K562 (cell line): ENCODE measurements around the gene FASTK. TPM values are rescaled to one million over a fixed set of nuclear protein-coding genes. Genes with fewer than 3 reads are reported as not detected.
A peak's percentile ranks its signal among the peaks of the same experiment; 100 is the strongest.

Experiments
- BRCA1 ChIP-seq, 2 experiments: fragments of 450-650 bp in 1 of 2; sonication (generic) in 1 of 2; formaldehyde crosslinking in 1 of 2; IDR thresholded peaks; 2 replicates each; pipeline versions ENCODE4 v1.5.0 to v1.6.1; 2017 to 2020; ENCODE audit warnings: mild to moderate bottlenecking in 1 of 2, missing genetic modification reagents in 1 of 2
- CBX2 ChIP-seq: fragments of 200-600 bp; sonication (generic); IDR thresholded peaks from one replicate; pipeline ENCODE4 v1.6.1; 2012; ENCODE audit warnings: mild to moderate bottlenecking, low read length, inconsistent platforms; ENCODE audit not compliant: insufficient read depth, poor library complexity, severe bottlenecking
- DLX4 ChIP-seq: fragments of 250-450 bp; sonication (Bioruptor Pico); IDR thresholded peaks from 2 replicates; pipeline ENCODE4 v1.6.1; 2021; ENCODE audit warnings: mild to moderate bottlenecking
- FOXK2 ChIP-seq, 2 experiments: fragments of 450-650 bp; IDR thresholded peaks in 1 of 2; conservative IDR thresholded peaks in 1 of 2; 2 replicates each; pipeline ENCODE4 v1.6.1; 2016; ENCODE audit warnings: low read depth in 2 of 2, mild to moderate bottlenecking in 1 of 2
- MIER1 ChIP-seq: fragments of 450-650 bp; IDR thresholded peaks from 2 replicates; pipeline ENCODE4 v1.6.1; 2016; ENCODE audit warnings: antibody characterized with exemption, mild to moderate bottlenecking, low read depth
- PHB ChIP-seq: fragments of 250-450 bp; sonication (Bioruptor Pico); IDR thresholded peaks from 2 replicates; pipeline ENCODE4 v1.5.0; 2021
- SAP30 ChIP-seq: fragments of 200-600 bp; sonication (generic); IDR thresholded peaks from 2 replicates; pipeline ENCODE4 v1.6.1; 2012; ENCODE audit warnings: borderline replicate concordance, low read depth, mild to moderate bottlenecking, moderate library complexity, low read length, control low read depth, inconsistent platforms; ENCODE audit not compliant: insufficient read depth, poor library complexity, severe bottlenecking
- YY1 ChIP-seq, 3 experiments: IDR thresholded peaks; 2 replicates each; pipeline ENCODE4 v1.6.1; 2011; ENCODE audit warnings: low read length in 2 of 3, mild to moderate bottlenecking in 2 of 3, moderate library complexity in 2 of 3, borderline replicate concordance in 1 of 3, control low read depth in 1 of 3, low read depth in 1 of 3; ENCODE audit not compliant: insufficient read depth in 3 of 3, insufficient replicate concordance in 2 of 3, control insufficient read depth in 1 of 3, insufficient read length in 1 of 3; ENCODE audit errors: extremely low read depth in 1 of 3
- ZNF431 ChIP-seq: sonication (generic); formaldehyde crosslinking; IDR thresholded peaks from 2 replicates; pipeline ENCODE4 v1.8.0; 2022; ENCODE audit warnings: mild to moderate bottlenecking, missing genetic modification reagents
- ZNF551 ChIP-seq: fragments of 250-450 bp; sonication (Bioruptor Pico); IDR thresholded peaks from 2 replicates; pipeline ENCODE4 v1.5.0; 2021; ENCODE audit warnings: mild to moderate bottlenecking, moderate library complexity
- ZNF57 ChIP-seq: fragments of 450-650 bp; formaldehyde crosslinking; IDR thresholded peaks from 2 replicates; pipeline ENCODE4 v1.4.0; 2020; ENCODE audit warnings: mild to moderate bottlenecking, moderate library complexity
- polyA plus RNA-seq, 8 experiments: library from polyadenylated mRNA; depleted of rRNA in 4 of 8; stranded (reverse) in 5 of 8; unstranded in 3 of 8; fragments of >200 nt; fragmentation: Nextera tagmentation in 2 of 8; fragmentation: Illumina TruSeq in 1 of 8; extraction: Ambion mirVana in 2 of 8; extraction: Trizol in 1 of 8; gene quantifications; 2 replicates each; pipeline versions ENCODE4 v1.2.1 to v1.2.3, GENCODE V29; 2011 to 2014; ENCODE audit warnings: inconsistent platforms in 1 of 8, missing spikeins in 1 of 8
- total RNA-seq, 7 experiments: library from RNA; depleted of rRNA in 6 of 7; stranded (reverse); fragments of >200 nt in 6 of 7; fragmentation: Illumina TruSeq in 2 of 7; extraction: Trizol in 2 of 7; gene quantifications; 2 replicates each; pipeline versions ENCODE4 v1.2.1 to v1.2.3, GENCODE V29; 2011 to 2021; ENCODE audit warnings: low replicate concordance in 1 of 7
- TF ChIP-seq, protein P1 (sequence below), 2 experiments: fragments of 450-650 bp; formaldehyde crosslinking in 1 of 2; IDR thresholded peaks; 2 replicates each; pipeline versions ENCODE4 v1.4.0 to v1.6.1; 2014 to 2020; ENCODE audit warnings: mild to moderate bottlenecking in 2 of 2, borderline replicate concordance in 1 of 2, low read depth in 1 of 2

The FASTK gene
- total and polyA plus RNA-seq, 9 of the 15 experiments (the other 6 are each of a cell fraction or from before 2014, with no cell fraction given) = 0.51 to 150 (median 48.2) TPM

DNA sequence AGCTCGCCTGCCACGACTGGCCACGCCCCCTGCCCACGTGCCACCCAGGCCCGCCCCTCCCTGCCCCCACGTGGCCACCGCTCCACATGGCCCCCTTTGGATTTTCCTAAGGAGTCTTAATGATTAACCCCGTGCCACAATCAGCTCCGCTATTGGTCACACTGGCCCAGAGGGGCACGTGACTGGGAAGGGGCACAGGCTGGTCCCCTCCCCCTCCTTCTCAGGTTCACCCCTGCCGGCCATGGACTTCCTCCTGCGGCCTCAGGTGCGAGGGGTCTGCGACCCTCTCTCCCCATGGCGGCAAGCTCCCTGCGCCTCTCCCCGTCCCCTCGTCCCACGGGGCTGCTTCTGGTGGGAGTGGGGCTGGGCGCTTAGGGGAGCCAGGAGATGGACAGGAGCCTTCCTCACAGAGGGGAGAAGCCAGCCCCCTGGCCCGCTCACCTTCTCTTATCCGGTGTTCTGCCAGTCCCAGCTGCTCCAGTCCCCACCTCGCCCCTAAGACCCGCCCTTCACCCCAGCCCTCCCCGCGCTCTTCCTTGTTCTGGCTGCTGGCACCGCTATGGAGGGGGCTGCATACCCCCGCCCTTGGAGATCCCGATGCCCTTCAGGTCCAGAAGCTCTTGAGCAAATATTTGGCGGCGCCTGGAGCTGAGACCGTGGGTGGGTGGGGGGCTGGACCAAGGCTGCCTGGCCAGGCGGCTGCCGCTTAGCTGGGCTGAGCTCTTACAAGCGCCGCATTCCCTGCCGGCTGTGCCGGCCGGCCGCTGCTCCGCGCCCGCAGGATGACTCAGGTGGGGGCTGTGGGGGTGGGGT lies 18.0 kb downstream of the FASTK start (continued):
- TF ChIP-seq, protein P1, sequence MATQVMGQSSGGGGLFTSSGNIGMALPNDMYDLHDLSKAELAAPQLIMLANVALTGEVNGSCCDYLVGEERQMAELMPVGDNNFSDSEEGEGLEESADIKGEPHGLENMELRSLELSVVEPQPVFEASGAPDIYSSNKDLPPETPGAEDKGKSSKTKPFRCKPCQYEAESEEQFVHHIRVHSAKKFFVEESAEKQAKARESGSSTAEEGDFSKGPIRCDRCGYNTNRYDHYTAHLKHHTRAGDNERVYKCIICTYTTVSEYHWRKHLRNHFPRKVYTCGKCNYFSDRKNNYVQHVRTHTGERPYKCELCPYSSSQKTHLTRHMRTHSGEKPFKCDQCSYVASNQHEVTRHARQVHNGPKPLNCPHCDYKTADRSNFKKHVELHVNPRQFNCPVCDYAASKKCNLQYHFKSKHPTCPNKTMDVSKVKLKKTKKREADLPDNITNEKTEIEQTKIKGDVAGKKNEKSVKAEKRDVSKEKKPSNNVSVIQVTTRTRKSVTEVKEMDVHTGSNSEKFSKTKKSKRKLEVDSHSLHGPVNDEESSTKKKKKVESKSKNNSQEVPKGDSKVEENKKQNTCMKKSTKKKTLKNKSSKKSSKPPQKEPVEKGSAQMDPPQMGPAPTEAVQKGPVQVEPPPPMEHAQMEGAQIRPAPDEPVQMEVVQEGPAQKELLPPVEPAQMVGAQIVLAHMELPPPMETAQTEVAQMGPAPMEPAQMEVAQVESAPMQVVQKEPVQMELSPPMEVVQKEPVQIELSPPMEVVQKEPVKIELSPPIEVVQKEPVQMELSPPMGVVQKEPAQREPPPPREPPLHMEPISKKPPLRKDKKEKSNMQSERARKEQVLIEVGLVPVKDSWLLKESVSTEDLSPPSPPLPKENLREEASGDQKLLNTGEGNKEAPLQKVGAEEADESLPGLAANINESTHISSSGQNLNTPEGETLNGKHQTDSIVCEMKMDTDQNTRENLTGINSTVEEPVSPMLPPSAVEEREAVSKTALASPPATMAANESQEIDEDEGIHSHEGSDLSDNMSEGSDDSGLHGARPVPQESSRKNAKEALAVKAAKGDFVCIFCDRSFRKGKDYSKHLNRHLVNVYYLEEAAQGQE (IDR thresholded peaks at IDR 0.05; ENCODE audit: borderline replicate concordance) = peak; percentile 70
- TF ChIP-seq, protein P1 (CRISPR knock-in tag; IDR thresholded peaks at IDR 0.05; ENCODE audit: low read depth) = no peak
- TF ChIP-seq BRCA1 (IDR thresholded peaks at IDR 0.05) = no peak
- TF ChIP-seq BRCA1 (CRISPR knock-in tag; IDR thresholded peaks at IDR 0.05) = no peak
- peak; percentile 27 to 41; a peak in 2 of 4 replicates for TF ChIP-seq FOXK2 (conservative IDR thresholded peaks at IDR 0.05 in 1 of 2, IDR thresholded peaks at IDR 0.05 in 1 of 2; ENCODE audit: low read depth in 2 of 2)
- TF ChIP-seq DLX4 (CRISPR knock-in tag) = no peak
- no peak for TF ChIP-seq ZNF431 (CRISPR knock-in tag)
- no peak for TF ChIP-seq ZNF551 (CRISPR knock-in tag)
- TF ChIP-seq ZNF57 (CRISPR knock-in tag) = no peak
- peak; percentile 96 for TF ChIP-seq SAP30
- peak; percentile 44; the same call in 1 of the 2 replicates for TF ChIP-seq MIER1
- no peak for TF ChIP-seq CBX2
- TF ChIP-seq PHB = no peak
- peak in 1 of 3 experiments; percentile 13 for TF ChIP-seq YY1 (IDR thresholded peaks at IDR 0.05; ENCODE audit: borderline replicate concordance in 1 of 3, control insufficient read depth in 1 of 3, extremely low read depth in 1 of 3, insufficient read depth in 3 of 3, insufficient read length in 1 of 3, insufficient replicate concordance in 2 of 3, low read depth in 1 of 3, low read length in 2 of 3)
